AG09309 (cell line): ENCODE results near the gene MICU1.

Experiments
- DNase-seq: peaks from one replicate; pipeline ENCODE4 v3.0.0-alpha.2; 2010; ENCODE audit warnings: low read depth
- H3K4me3 ChIP-seq: 2 replicates; pipeline ENCODE4 v1.5.1; 2011; ENCODE audit warnings: mild to moderate bottlenecking, low read depth, low read length, moderate library complexity; ENCODE audit not compliant: control insufficient read depth
- TF ChIP-seq, protein P1 (sequence below): IDR thresholded peaks from 2 replicates; pipeline ENCODE4 v1.5.1; 2011; ENCODE audit warnings: mild to moderate bottlenecking, low read depth, low read length, inconsistent platforms; ENCODE audit not compliant: insufficient read depth, control insufficient read depth; ENCODE audit errors: missing control alignments

Gene MICU1

DNA sequence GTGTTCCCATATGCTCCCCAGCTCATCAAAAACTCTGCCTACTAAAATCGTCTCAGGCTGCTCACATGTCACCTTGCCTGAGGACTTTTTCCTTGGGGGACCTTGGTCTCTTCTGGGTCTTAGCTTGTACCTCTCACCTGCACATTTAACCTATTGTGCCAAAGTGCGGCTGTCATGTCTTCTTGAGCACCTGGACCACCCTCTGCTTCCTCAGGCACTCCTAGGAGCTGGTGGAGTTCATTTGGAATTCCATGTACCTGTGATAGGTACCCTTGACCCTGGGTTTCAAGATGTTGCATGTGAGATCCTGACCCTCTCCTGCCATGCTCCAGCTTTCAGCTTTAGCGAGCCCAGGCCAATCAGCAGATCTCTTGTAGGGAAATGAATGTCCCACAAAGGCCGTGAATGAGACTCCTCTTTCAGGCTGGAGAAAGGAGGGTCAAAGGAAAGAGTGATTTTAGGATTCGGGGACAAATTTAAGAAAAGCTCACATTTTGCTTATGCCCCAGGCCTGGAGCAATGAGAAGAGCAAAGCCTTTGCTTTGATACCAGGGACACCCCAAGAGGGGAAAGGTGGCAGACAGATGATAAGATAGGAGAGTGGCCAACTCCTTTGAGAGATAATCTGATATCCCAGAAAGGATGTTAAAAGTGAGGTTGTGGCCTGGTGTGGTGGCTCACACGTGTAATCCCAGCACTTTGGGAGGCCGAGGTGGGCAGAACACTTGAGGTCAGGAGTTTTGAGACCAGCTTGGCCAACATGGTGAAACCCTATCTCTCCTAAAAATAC lies 260.6 kb downstream of the MICU1 start:
- TF ChIP-seq, protein P1, sequence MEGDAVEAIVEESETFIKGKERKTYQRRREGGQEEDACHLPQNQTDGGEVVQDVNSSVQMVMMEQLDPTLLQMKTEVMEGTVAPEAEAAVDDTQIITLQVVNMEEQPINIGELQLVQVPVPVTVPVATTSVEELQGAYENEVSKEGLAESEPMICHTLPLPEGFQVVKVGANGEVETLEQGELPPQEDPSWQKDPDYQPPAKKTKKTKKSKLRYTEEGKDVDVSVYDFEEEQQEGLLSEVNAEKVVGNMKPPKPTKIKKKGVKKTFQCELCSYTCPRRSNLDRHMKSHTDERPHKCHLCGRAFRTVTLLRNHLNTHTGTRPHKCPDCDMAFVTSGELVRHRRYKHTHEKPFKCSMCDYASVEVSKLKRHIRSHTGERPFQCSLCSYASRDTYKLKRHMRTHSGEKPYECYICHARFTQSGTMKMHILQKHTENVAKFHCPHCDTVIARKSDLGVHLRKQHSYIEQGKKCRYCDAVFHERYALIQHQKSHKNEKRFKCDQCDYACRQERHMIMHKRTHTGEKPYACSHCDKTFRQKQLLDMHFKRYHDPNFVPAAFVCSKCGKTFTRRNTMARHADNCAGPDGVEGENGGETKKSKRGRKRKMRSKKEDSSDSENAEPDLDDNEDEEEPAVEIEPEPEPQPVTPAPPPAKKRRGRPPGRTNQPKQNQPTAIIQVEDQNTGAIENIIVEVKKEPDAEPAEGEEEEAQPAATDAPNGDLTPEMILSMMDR: no peak
- H3K4me3 ChIP-seq: no peak overlapping the region
- DNase-seq: no peak

DNA sequence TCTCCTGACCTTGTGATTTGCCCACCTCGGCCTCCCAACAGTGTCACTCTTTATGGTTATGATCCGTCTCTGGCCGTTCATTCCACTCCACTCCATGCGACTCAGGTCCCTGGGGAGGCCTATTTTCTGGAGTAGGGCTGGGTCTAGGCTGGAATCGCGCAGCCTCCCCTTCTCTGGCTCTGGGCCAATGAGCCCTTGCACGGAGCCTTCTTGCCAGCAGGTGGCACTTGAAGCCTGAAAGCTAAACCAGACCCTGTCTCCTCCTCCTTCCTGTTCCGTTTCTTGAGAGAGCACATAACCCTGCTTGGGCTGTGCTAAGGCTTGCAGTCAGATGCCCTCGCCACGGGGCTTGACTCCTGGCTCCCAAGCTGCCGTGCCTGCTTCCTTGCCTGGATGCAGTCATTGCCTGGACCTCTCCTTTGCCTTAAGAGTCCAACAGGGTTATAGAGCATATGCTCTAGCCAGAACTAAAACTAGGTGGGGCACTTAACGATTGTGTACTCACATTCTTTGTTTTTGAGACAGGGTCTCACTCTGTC lies 261.6 kb downstream of the MICU1 start:
- TF ChIP-seq, protein P1: peak; percentile 98
- DNase-seq: peak; percentile 83
- H3K4me3 ChIP-seq: no peak overlapping the region; the same call in 1 of the 2 replicates

DNA sequence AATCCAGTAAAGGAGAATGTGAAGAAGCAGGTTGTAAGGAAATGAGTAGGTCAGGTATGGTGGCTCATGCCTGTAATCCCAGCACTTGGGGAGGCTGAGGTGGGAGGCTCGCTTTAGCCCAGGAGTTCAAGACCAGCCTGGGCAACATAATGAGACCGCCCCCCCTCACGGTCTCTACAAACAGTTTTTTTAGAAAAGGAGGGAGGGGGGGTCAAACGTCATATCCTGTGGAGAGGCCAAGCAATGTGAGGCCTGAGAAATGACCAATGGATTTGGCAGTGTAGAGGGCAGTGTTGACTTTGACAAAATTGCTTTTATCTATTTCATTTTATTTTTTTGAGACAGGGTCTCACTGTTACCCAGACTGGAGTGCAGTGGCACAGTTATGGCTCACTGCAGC lies 268.9 kb downstream of the MICU1 start:
- DNase-seq: no peak
- H3K4me3 ChIP-seq: no peak overlapping the region
- TF ChIP-seq, protein P1: no peak

DNA sequence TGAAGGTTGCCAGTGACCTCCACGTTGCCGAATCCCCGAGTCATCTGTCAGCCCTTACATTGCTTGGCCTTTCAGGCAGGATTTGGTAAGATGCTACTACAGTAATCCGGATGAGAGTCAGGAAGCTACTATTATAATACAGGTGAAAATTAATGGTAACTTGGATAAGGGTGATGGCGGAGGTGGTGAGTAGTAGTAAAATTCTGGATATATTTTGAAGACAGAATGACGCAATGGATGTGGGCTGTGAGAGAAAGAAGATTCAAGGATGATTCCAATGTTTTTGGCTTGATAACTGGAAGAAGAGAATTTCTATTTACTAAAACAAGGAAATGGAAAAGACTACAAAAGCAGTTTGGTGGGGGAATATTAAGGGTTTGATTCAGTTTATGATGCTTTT lies 269.8 kb downstream of the MICU1 start:
- TF ChIP-seq, protein P1: no peak
- no peak for DNase-seq
- no peak overlapping the region for H3K4me3 ChIP-seq

GRCh38 chr10:72355214-72355555 lies 270.7 kb downstream of the MICU1 start:
- DNase-seq: no peak
- TF ChIP-seq, protein P1: no peak
- peak overlapping the region; percentile 70 for H3K4me3 ChIP-seq

DNA sequence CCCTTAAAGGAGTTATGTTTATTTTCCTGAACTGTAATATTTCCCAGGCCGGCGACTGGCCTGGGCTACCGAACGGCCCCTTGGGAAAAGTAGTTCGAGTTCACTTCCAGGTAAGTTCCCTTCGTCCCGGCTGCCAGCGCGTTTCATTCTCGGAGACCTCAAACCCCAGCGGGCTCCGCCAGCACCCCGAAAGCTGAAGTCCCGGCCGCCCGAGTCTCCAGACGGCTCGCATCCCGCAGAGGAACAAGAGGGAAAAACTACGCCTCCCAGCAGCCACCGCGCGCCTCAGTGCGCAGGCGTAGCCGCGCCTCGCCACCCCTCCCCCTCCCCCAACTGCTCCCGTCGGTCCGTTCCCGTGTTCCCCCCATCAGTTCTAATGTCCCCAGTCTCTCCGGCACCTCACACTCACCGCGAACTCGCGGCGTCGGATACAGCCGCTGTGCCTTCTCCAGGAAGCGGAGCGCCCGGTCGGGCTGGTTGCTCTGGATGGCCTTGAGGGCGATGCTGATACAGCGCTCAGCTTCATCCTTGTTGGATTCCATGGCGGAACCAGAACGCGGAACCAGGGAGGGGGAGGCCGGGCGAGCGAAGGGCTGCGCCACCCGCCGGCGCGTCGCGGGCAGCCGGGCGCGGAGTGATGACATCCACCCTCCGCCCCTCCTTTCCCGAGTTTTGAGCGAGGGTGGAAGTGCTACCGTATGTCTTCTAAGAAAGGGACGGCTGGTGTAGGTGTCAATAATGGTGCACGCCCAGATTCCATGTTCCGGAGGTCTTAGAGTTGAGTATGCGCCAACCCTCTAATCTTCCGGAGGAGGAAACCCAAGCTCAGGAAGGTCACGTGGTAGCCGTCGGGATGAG lies 271.3 kb downstream of the MICU1 start, which contains the start of gene DNAJB12:
DNAJB12 (minus strand) TSS at position 564 of the 858 bp plus-strand sequence; CDS start at position 542, 22 bp downstream.
- peak; percentile 65 for DNase-seq
- H3K4me3 ChIP-seq: peak within 1 kb of the TSS; percentile 70
- TF ChIP-seq, protein P1: no peak
